ENCODE results near the gene TRIM62. TPM values are rescaled to one million over a fixed set of nuclear protein-coding genes. Genes with fewer than 3 reads are reported as not detected.

Gene TRIM62
- total RNA-seq, 2 donors from 2014 or later, result 13.3 to 18.1 TPM

- Histone ChIP-seq H3K4me3 (no peak overlapping the region), H3K36me3 (no peaks in the 10 kb centered on the region), H3K27ac (no peak overlapping the region), H3K4me1 (replicated peaks) (no peaks in the 10 kb centered on the region), H3K27me3 (replicated peaks; ENCODE audit: insufficient read depth) (no peaks in the 10 kb centered on the region), H3K9me3 (no peaks in the 10 kb centered on the region)
- intact Hi-C loops (cut with DNase I), result no loop called here
- no peak for DNase-seq (ENCODE audit: low spot score)
- TF ChIP-seq POLR2AphosphoS5 (IDR thresholded peaks at IDR 0.05), result no peak
- TF ChIP-seq POLR2A (IDR thresholded peaks at IDR 0.05), result no peak
- TF ChIP-seq, protein P1, sequence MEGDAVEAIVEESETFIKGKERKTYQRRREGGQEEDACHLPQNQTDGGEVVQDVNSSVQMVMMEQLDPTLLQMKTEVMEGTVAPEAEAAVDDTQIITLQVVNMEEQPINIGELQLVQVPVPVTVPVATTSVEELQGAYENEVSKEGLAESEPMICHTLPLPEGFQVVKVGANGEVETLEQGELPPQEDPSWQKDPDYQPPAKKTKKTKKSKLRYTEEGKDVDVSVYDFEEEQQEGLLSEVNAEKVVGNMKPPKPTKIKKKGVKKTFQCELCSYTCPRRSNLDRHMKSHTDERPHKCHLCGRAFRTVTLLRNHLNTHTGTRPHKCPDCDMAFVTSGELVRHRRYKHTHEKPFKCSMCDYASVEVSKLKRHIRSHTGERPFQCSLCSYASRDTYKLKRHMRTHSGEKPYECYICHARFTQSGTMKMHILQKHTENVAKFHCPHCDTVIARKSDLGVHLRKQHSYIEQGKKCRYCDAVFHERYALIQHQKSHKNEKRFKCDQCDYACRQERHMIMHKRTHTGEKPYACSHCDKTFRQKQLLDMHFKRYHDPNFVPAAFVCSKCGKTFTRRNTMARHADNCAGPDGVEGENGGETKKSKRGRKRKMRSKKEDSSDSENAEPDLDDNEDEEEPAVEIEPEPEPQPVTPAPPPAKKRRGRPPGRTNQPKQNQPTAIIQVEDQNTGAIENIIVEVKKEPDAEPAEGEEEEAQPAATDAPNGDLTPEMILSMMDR (IDR thresholded peaks at IDR 0.05), result no peak
- WGBS, result 45% methylated on average over 2 of the region's 2 CpGs
Measured at GRCh38 chr1:33143698-33144097, 38.1 kb downstream of the TRIM62 start.

DNA sequence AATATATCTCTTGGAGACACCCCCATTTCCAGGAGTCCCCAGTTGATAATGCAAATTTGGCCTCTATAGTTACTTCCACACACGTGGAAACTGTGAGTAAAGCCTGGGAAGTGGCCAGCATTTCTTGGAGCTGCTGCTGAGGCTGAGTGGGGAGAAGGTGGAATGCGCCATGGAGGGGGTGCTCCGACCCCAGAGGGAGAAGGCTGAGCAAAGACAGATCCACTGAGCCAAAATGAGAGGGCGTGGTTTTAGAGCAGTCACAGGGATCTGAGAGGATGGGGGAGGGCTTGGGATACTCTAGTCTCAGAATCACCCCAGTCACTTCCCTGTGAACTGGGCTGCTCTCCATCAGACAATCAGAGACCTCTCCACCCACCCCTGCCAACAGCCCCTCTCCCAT lies 38.7 kb downstream of the TRIM62 start:
- no peaks in the 10 kb centered on the region for H3K9me3 ChIP-seq
- intact Hi-C loops (cut with DNase I), result no loop called here
- H3K27ac ChIP-seq, result no peak overlapping the region
- DNase-seq (ENCODE audit: low spot score), result no peak
- no peaks in the 10 kb centered on the region for H3K4me1 ChIP-seq (replicated peaks)
- no peak overlapping the region for H3K4me3 ChIP-seq
- H3K27me3 ChIP-seq (replicated peaks; ENCODE audit: insufficient read depth), result no peaks in the 10 kb centered on the region
- TF ChIP-seq POLR2A (IDR thresholded peaks at IDR 0.05) (no peak), POLR2AphosphoS5 (IDR thresholded peaks at IDR 0.05) (no peak)
- TF ChIP-seq, protein P1 (IDR thresholded peaks at IDR 0.05), result no peak
- WGBS, result 31% methylated on average over 4 of the region's 4 CpGs
- H3K36me3 ChIP-seq, result no peaks in the 10 kb centered on the region

DNA sequence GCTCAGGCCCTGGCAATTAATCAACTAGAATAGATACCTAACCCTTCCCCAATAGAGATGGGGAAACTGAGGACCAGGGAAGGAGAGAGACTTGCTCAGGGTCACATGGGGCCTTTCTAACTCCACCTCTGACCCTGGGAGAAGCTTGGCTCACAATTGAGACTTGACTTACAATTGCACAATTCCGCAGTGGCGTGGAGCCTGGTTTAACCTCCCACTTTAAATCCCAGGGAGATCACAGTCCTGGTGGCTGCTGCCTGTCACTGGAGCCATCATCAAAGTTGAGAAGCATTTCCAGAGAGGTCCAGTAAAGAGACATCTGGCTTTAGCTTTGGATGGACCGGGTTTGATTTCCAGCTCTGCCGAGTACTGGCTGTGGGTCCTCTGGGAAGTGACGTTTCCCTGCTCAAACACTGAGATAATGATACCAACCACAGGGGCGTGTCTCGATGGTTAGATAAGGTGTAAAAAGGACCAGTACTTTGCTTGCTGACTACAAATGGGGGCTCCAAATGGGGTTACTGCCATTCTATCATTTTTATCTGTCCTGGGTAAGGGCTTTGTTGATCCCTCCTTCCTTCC lies 39.3 kb downstream of the TRIM62 start:
- H3K4me3 ChIP-seq, result no peak overlapping the region
- H3K9me3 ChIP-seq, result no peaks in the 10 kb centered on the region
- no peaks in the 10 kb centered on the region for H3K36me3 ChIP-seq
- no peak for TF ChIP-seq POLR2AphosphoS5 (IDR thresholded peaks at IDR 0.05)
- TF ChIP-seq, protein P1 (IDR thresholded peaks at IDR 0.05), result no peak
- no peak for TF ChIP-seq POLR2A (IDR thresholded peaks at IDR 0.05)
- no peaks in the 10 kb centered on the region for H3K27me3 ChIP-seq (replicated peaks; ENCODE audit: insufficient read depth)
- H3K4me1 ChIP-seq (replicated peaks), result no peaks in the 10 kb centered on the region
- intact Hi-C loops (cut with DNase I), result no loop called here
- H3K27ac ChIP-seq, result no peak overlapping the region
- no peak for DNase-seq (ENCODE audit: low spot score)
- WGBS, result 68% methylated on average over 7 of the region's 7 CpGs

- Histone ChIP-seq H3K9me3 (no peaks in the 10 kb centered on the region), H3K27me3 (replicated peaks; ENCODE audit: insufficient read depth) (no peaks in the 10 kb centered on the region), H3K4me3 (no peak overlapping the region), H3K27ac (no peak overlapping the region), H3K36me3 (no peaks in the 10 kb centered on the region), H3K4me1 (replicated peaks) (no peaks in the 10 kb centered on the region)
- intact Hi-C loops (cut with DNase I), result no loop called here
- DNase-seq (ENCODE audit: low spot score), result no peak
- WGBS, result 58% methylated on average over 3 of the region's 3 CpGs
- TF ChIP-seq POLR2AphosphoS5 (IDR thresholded peaks at IDR 0.05) (no peak), POLR2A (IDR thresholded peaks at IDR 0.05) (no peak)
- TF ChIP-seq, protein P1 (IDR thresholded peaks at IDR 0.05), result no peak
Measured at GRCh38 chr1:33141781-33142180, 40.1 kb downstream of the TRIM62 start.

DNA sequence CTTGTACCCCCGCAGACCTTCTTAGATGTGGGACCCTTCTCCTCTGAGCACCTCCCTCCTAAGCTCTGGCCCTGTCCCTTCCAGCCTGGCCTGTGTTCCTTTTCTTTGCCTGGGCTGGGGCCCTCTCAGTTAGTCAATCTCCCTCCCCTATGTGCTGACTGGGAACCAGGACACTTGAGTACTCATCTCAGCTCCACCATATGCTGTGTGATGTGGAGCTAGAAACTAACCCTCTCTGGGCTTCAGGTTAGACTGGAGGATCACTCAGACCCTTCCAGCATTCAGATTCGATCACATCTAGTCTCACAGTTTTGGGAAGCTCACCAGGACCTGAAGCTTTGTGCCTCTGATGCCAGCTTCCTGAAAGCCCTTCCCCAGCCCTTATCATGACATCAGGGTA lies 40.6 kb downstream of the TRIM62 start:
- TF ChIP-seq, protein P1 (IDR thresholded peaks at IDR 0.05), result no peak
- no peak for TF ChIP-seq POLR2A (IDR thresholded peaks at IDR 0.05)
- no peak for TF ChIP-seq POLR2AphosphoS5 (IDR thresholded peaks at IDR 0.05)
- Histone ChIP-seq H3K27ac (no peak overlapping the region), H3K4me1 (replicated peaks) (no peaks in the 10 kb centered on the region), H3K36me3 (no peaks in the 10 kb centered on the region), H3K4me3 (no peak overlapping the region), H3K9me3 (no peaks in the 10 kb centered on the region), H3K27me3 (replicated peaks; ENCODE audit: insufficient read depth) (no peaks in the 10 kb centered on the region)
- DNase-seq (ENCODE audit: low spot score), result no peak
- intact Hi-C loops (cut with DNase I), result no loop called here
- 89% methylated on average over 2 of the region's 2 CpGs for WGBS
